Measurements from ENCODE around the gene ZNF219. TPM values are rescaled to one million over a fixed set of nuclear protein-coding genes. Genes with fewer than 3 reads are reported as not detected.

ZNF219 gene
- total and polyA plus RNA-seq, 2 of the 13 experiments (the other 11 are each of a cell fraction or from before 2014, with no cell fraction given): 34.5 to 36.6 TPM

DNA sequence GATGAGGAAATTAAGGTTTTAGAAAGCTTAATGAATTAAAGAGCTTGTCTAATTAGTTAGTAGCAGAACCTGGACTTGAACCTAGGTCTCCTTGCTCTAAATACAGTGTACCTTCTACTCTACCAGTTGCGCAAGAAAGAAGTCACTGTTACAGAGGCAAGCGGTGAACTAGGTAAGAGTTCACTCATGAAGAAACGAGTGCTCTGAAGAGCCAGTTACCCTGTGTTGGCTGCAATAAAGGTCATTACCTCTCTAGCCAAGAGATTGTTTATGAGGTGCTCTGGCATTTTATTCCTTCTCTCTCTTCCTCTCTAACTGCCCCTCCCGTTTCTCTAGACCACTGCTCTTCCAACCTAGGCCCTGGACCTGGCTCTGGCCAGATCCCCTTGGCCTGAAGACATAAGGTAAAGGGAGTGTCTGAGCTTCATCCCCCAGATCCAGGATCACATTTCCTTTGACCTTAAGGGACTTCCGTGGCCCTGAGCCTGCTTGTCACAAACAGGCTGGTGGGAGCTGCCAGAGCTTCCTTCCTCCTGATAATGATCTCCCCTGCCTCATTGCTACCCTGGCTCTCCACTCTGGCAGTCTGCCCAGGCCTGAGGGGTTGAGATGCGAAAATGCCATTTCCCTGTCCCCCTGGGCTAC is 54.4 kb downstream of the ZNF219 start (continued):
- 0 out of 2 replicates have a peak, but pooled peaks have one; percentile 68 for TF ChIP-seq ZNF761 (CRISPR knock-in tag; conservative IDR thresholded peaks at IDR 0.05)
- TF ChIP-seq MXD4 (CRISPR knock-in tag; IDR thresholded peaks at IDR 0.05): no peak; the same call in 1 of the 2 replicates
- no peak for TF ChIP-seq SMYD3 (CRISPR knock-in tag; IDR thresholded peaks at IDR 0.05)
- TF ChIP-seq, protein P1, sequence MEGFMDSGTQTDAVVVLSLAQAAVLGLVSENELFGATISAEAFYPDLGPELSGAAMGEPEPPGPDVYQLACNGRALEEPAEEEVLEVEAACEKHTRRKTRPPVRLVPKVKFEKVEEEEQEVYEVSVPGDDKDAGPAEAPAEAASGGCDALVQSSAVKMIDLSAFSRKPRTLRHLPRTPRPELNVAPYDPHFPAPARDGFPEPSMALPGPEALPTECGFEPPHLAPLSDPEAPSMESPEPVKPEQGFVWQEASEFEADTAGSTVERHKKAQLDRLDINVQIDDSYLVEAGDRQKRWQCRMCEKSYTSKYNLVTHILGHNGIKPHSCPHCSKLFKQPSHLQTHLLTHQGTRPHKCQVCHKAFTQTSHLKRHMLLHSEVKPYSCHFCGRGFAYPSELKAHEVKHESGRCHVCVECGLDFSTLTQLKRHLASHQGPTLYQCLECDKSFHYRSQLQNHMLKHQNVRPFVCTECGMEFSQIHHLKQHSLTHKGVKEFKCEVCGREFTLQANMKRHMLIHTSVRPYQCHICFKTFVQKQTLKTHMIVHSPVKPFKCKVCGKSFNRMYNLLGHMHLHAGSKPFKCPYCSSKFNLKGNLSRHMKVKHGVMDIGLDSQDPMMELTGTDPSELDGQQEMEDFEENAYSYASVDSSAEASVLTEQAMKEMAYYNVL (CRISPR knock-in tag; IDR thresholded peaks at IDR 0.05; ENCODE audit: borderline replicate concordance): no peak
- TF ChIP-seq ZNF451 (CRISPR knock-in tag; IDR thresholded peaks at IDR 0.05): 0 out of 2 replicates have a peak, but pooled peaks have one; percentile 60
- no peak; the same call in 1 of the 2 replicates for TF ChIP-seq MBD4 (IDR thresholded peaks at IDR 0.05; ENCODE audit: borderline replicate concordance, low read length)
- no peak for TF ChIP-seq PRPF4 (IDR thresholded peaks at IDR 0.05; ENCODE audit: low read depth, low read length, poor library complexity, severe bottlenecking)
- peak; percentile 97 for TF ChIP-seq ZNF644 (CRISPR knock-in tag; IDR thresholded peaks at IDR 0.05; ENCODE audit: low read depth)
- peak; percentile 64 for TF ChIP-seq IRF2 (CRISPR knock-in tag; IDR thresholded peaks at IDR 0.05)
- no peak for TF ChIP-seq ZNF382 (CRISPR knock-in tag; IDR thresholded peaks at IDR 0.05; ENCODE audit: borderline replicate concordance)
- no peak for TF ChIP-seq ZFP82 (CRISPR knock-in tag; IDR thresholded peaks at IDR 0.05; ENCODE audit: borderline replicate concordance)
- TF ChIP-seq TFDP1 (CRISPR knock-in tag; IDR thresholded peaks at IDR 0.05; ENCODE audit: borderline replicate concordance): no peak
- TF ChIP-seq ZNF562 (CRISPR knock-in tag; IDR thresholded peaks at IDR 0.05; ENCODE audit: borderline replicate concordance): no peak
- peak; percentile 37; the same call in 1 of the 2 replicates for TF ChIP-seq ZNF281 (CRISPR knock-in tag; IDR thresholded peaks at IDR 0.05; ENCODE audit: borderline replicate concordance)
- TF ChIP-seq ZEB1 (IDR thresholded peaks at IDR 0.05; ENCODE audit: insufficient replicate concordance, low read depth): no peak
- no peak for TF ChIP-seq ZBTB20 (CRISPR knock-in tag; IDR thresholded peaks at IDR 0.05; ENCODE audit: borderline replicate concordance, low read depth)
- no peak for TF ChIP-seq RORA (CRISPR knock-in tag; IDR thresholded peaks at IDR 0.05)
- no peak for TF ChIP-seq FOXC1 (CRISPR knock-in tag; IDR thresholded peaks at IDR 0.05; ENCODE audit: borderline replicate concordance)
- TF ChIP-seq SETDB1 (CRISPR knock-in tag; IDR thresholded peaks at IDR 0.05; ENCODE audit: borderline replicate concordance): no peak
- TF ChIP-seq, protein P2, sequence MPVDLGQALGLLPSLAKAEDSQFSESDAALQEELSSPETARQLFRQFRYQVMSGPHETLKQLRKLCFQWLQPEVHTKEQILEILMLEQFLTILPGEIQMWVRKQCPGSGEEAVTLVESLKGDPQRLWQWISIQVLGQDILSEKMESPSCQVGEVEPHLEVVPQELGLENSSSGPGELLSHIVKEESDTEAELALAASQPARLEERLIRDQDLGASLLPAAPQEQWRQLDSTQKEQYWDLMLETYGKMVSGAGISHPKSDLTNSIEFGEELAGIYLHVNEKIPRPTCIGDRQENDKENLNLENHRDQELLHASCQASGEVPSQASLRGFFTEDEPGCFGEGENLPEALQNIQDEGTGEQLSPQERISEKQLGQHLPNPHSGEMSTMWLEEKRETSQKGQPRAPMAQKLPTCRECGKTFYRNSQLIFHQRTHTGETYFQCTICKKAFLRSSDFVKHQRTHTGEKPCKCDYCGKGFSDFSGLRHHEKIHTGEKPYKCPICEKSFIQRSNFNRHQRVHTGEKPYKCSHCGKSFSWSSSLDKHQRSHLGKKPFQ (CRISPR knock-in tag; IDR thresholded peaks at IDR 0.05; ENCODE audit: insufficient replicate concordance): no peak

Data from HepG2 (cell line).